CD4-positive, alpha-beta T cell (primary cell): ENCODE data around the gene HLA-DQA2. TPM values are rescaled to one million over a fixed set of nuclear protein-coding genes. Genes with fewer than 3 reads are reported as not detected.

Source experiments
- ATAC-seq: fragments of 200-7000 bp; cut with Tn5 transposase; one replicate; pipeline ENCODE4 v1.10.0; 2022; ENCODE audit warnings: mild to moderate bottlenecking; ENCODE audit not compliant: poor library complexity
- CTCF ChIA-PET: fragments of 350-600 bp; sonication (Branson Sonifier 250); formaldehyde crosslinking; loops from one replicate; lab custom pipeline; 2021; ENCODE audit warnings: antibody characterized with exemption, inconsistent platforms; lab: Charles Lee
- POLR2A ChIA-PET: fragments of 350-600 bp; sonication (Branson Sonifier 250); formaldehyde crosslinking; loops from one replicate; lab custom pipeline; 2021; ENCODE audit warnings: antibody characterized with exemption, inconsistent platforms; lab: Charles Lee
- DNase-seq, 14 experiments: peaks; one replicate each; pipeline ENCODE4 v3.0.0-alpha.2; 2013 to 2020; ENCODE audit warnings: mixed read lengths in 2 of 14
- H3K27ac ChIP-seq, 2 donors: one replicate each; pipeline versions ENCODE4 v1.5.1 to v1.7.0; 2013; ENCODE audit warnings: low read length in 2 of 2, low read depth in 1 of 2, mild to moderate bottlenecking in 1 of 2
- H3K27me3 ChIP-seq, 2 experiments: 1 replicate in 1 of 2; 2 replicates in 1 of 2; pipeline versions ENCODE4 v1.6.1 to v1.7.0; 2013; ENCODE audit warnings: low read length in 2 of 2, control low read depth in 1 of 2, mild to moderate bottlenecking in 1 of 2, moderate library complexity in 1 of 2; ENCODE audit not compliant: insufficient read depth in 2 of 2, control insufficient read depth in 1 of 2
- H3K36me3 ChIP-seq: one replicate; pipeline ENCODE4 v1.6.1; 2013; ENCODE audit warnings: low read length, control low read depth; ENCODE audit not compliant: insufficient read depth
- H3K4me1 ChIP-seq: one replicate; pipeline ENCODE4 v1.6.1; 2013; ENCODE audit warnings: low read length, control low read depth; ENCODE audit not compliant: insufficient read depth
- H3K4me3 ChIP-seq: one replicate; pipeline ENCODE4 v1.5.1; 2013; ENCODE audit warnings: mild to moderate bottlenecking, low read length, moderate library complexity
- H3K9me3 ChIP-seq, 2 experiments: 1 replicate in 1 of 2; 2 replicates in 1 of 2; pipeline versions ENCODE4 v1.6.1 to v1.7.0; 2013; ENCODE audit warnings: low read length in 2 of 2, mild to moderate bottlenecking in 2 of 2, control low read depth in 1 of 2, moderate library complexity in 1 of 2; ENCODE audit not compliant: control insufficient read depth in 1 of 2, insufficient read depth in 1 of 2
- H3K27ac Mint-ChIP-seq: one replicate; pipeline ENCODE4 v1.8.0; 2020; ENCODE audit warnings: mixed read lengths
- H3K27me3 Mint-ChIP-seq: one replicate; pipeline ENCODE4 v1.8.0; 2021; ENCODE audit warnings: mixed read lengths
- H3K36me3 Mint-ChIP-seq: one replicate; pipeline ENCODE4 v1.8.0; 2021; ENCODE audit warnings: low read depth, mixed read lengths
- H3K4me1 Mint-ChIP-seq: one replicate; pipeline ENCODE4 v1.8.0; 2021; ENCODE audit warnings: low read depth, mixed read lengths
- H3K4me3 Mint-ChIP-seq: one replicate; pipeline ENCODE4 v1.8.0; 2020; ENCODE audit warnings: mild to moderate bottlenecking, mixed read lengths
- H3K9me3 Mint-ChIP-seq: one replicate; pipeline ENCODE4 v1.8.0; 2020; ENCODE audit warnings: mixed read lengths
- CTCF ChIP-seq: fragments of 200-600 bp; IDR thresholded peaks from one replicate; pipeline ENCODE4 v1.8.0; 2022; ENCODE audit warnings: antibody characterized with exemption, mild to moderate bottlenecking
- intact Hi-C, 2 experiments: fragments of 100-400 bp; cut with DNase I in 1 of 2; cut with micrococcal nuclease in 1 of 2; formaldehyde crosslinking; loops; one replicate each; pipeline versions ENCODE4 v1.15.1 to v1.9.0; 2023 to 2025; cut with DNase I, micrococcal nuclease
- total RNA-seq, 174 experiments: library from RNA in 2 of 174; stranded (reverse) in 2 of 174; gene quantifications; one replicate each; pipeline ENCODE4 v1.2.3 and lab custom pipeline; 2021 to 2026

HLA-DQA2 gene
- total RNA-seq, 2 experiments from 2014 or later, result 0.71 to 1.1 TPM

- Histone ChIP-seq H3K4me1 (no peaks in the 10 kb centered on the region), H3K27ac (no peak overlapping the region), H3K27me3 (peaks cover 0 to 3% of the 10 kb centered on the region in 2 experiments), H3K36me3 (no peaks in the 10 kb centered on the region), H3K9me3 (no peaks in the 10 kb centered on the region), H3K4me3 (no peak overlapping the region)
- no peaks in the 10 kb centered on the region for H3K9me3 Mint-ChIP-seq
- intact Hi-C loops, result no loop called here
- H3K27ac Mint-ChIP-seq, result no peak overlapping the region
- CTCF ChIA-PET, result no interaction called here
- TF ChIP-seq CTCF, result no peak
- peak in 2 of 14 experiments; percentile 19 to 27 for DNase-seq
- no peaks in the 10 kb centered on the region for H3K4me1 Mint-ChIP-seq
- POLR2A ChIA-PET, result no interaction called here
- peaks cover 46% of the 10 kb centered on the region for H3K27me3 Mint-ChIP-seq
- no peak overlapping the region for H3K4me3 Mint-ChIP-seq
- H3K36me3 Mint-ChIP-seq, result no peaks in the 10 kb centered on the region
- ATAC-seq, result no peak
Observed at GRCh38 chr6:32718879-32719278, 22.3 kb upstream of the HLA-DQA2 start.

DNA sequence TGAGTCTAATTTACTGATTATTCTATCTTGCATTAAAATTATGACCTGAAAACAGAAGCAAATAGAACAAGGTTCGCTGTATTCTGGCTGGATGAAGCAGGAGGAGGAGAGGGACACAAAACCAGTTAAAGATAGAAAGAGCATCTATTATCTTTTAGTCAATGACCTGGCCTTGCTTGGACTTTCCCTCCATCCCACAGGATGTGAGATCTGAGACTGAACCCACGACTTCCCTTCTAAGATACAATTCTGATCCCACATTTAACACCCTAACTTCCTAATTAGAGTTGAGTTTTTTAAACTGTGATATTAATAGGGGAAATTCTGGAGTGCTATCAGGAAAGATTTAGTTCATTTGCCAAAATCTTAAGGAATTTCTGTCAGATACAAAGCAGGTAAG lies 3.1 kb upstream of the HLA-DQA2 start:
- H3K9me3 Mint-ChIP-seq, result no peaks in the 10 kb centered on the region
- no peak for DNase-seq
- CTCF ChIA-PET, result no interaction called here

DNA sequence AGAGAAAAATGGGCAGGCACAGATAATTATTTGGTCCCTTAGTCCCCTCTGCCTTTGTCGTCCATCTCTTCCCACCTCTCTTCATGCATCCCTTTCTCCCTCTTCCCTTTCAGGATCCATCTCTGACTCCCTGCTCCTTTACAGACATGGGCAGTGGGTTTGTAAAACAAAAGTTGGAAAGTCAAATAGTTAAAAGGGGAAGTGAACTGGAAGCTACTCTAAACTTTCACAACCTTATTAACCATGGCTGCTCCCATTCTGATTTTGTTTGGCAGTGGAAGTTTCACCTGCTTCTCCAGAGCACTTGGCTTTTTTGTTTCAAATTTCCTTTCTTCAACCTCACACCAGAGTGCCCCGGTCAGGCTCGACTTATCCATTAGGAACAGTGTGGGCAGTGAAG lies 1.2 kb downstream of the HLA-DQA2 start:
- CTCF ChIA-PET, result interaction anchor here (1.4 kb wide), 1 partner anchor 327 kb away, joined by 3 read pairs; no protein-coding TSS in a partner anchor
- Histone ChIP-seq H3K27ac (no peak overlapping the region), H3K36me3 (no peaks in the 10 kb centered on the region), H3K27me3 (peaks cover 0 to 6% of the 10 kb centered on the region in 2 experiments), H3K4me1 (no peaks in the 10 kb centered on the region), H3K9me3 (no peaks in the 10 kb centered on the region), H3K4me3 (no peak overlapping the region)
- POLR2A ChIA-PET, result no interaction called here
- Mint-ChIP-seq H3K27me3 (peaks cover 76% of the 10 kb centered on the region), H3K36me3 (no peaks in the 10 kb centered on the region), H3K9me3 (no peaks in the 10 kb centered on the region), H3K4me3 (no peak overlapping the region), H3K4me1 (no peaks in the 10 kb centered on the region), H3K27ac (no peak overlapping the region)
- no peak for TF ChIP-seq CTCF
- DNase-seq (no peak), ATAC-seq (no peak)
- intact Hi-C loops, result no loop called here

More for the DNA sequence above, 3.1 kb upstream of the HLA-DQA2 start:
- no peak overlapping the region for H3K4me3 ChIP-seq
- Mint-ChIP-seq H3K27ac (no peak overlapping the region), H3K4me1 (no peaks in the 10 kb centered on the region), H3K36me3 (no peaks in the 10 kb centered on the region), H3K4me3 (no peak overlapping the region), H3K27me3 (peaks cover 70% of the 10 kb centered on the region)
- H3K27ac ChIP-seq, result no peak overlapping the region
- H3K36me3 ChIP-seq, result no peaks in the 10 kb centered on the region
- intact Hi-C loops, result no loop called here
- POLR2A ChIA-PET, result no interaction called here
- no peak for TF ChIP-seq CTCF
- no peaks in the 10 kb centered on the region for H3K9me3 ChIP-seq
- ATAC-seq, result no peak
- H3K4me1 ChIP-seq, result no peaks in the 10 kb centered on the region
- H3K27me3 ChIP-seq, result peaks cover 0 to 17% of the 10 kb centered on the region in 2 experiments
